Sigmoid colon (tissue), 3 donors: ENCODE results near the gene DPP6.

ENCODE experiments used
- POLR2A ChIP-seq, 2 donors: fragments of 450-650 bp; IDR thresholded peaks; one replicate each; pipeline ENCODE4 v1.6.1; 2016; ENCODE audit warnings: antibody characterized with exemption in 2 of 2, mild to moderate bottlenecking in 2 of 2, moderate library complexity in 2 of 2
- TF ChIP-seq, protein P1 (sequence below), 4 experiments: fragments of 450-650 bp in 3 of 4; fragments of 200-600 bp in 1 of 4; IDR thresholded peaks; one replicate each; pipeline ENCODE4 v1.5.1; 2016 to 2019; ENCODE audit warnings: antibody characterized with exemption in 4 of 4, mild to moderate bottlenecking in 3 of 4, moderate library complexity in 2 of 4

DNA sequence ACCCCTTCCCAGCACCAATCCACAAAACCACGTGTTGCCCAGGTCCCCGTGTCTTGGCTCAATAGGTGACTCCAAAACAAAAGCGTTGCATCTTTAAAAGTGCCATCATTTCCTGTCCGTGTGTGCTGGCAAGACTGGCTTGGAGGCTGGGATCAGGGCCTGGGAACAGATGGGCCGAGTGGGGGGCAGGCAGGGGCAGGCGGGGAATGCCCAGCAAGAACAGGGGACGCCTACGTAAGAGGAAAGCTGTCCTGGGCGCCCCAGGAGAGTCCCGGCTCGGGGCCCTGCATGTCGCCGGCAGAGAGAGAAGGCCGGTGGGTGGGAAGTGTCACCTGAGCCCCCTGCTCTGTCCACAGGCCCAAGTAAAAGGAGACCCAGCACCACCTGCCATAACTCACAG is 864.2 kb downstream of the DPP6 start:
- TF ChIP-seq, protein P1, sequence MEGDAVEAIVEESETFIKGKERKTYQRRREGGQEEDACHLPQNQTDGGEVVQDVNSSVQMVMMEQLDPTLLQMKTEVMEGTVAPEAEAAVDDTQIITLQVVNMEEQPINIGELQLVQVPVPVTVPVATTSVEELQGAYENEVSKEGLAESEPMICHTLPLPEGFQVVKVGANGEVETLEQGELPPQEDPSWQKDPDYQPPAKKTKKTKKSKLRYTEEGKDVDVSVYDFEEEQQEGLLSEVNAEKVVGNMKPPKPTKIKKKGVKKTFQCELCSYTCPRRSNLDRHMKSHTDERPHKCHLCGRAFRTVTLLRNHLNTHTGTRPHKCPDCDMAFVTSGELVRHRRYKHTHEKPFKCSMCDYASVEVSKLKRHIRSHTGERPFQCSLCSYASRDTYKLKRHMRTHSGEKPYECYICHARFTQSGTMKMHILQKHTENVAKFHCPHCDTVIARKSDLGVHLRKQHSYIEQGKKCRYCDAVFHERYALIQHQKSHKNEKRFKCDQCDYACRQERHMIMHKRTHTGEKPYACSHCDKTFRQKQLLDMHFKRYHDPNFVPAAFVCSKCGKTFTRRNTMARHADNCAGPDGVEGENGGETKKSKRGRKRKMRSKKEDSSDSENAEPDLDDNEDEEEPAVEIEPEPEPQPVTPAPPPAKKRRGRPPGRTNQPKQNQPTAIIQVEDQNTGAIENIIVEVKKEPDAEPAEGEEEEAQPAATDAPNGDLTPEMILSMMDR (IDR thresholded peaks at IDR 0.05), result no peak
- no peak for TF ChIP-seq POLR2A (IDR thresholded peaks at IDR 0.05)
